ENCODE data around the gene NOXA1.

Gene NOXA1

DNA sequence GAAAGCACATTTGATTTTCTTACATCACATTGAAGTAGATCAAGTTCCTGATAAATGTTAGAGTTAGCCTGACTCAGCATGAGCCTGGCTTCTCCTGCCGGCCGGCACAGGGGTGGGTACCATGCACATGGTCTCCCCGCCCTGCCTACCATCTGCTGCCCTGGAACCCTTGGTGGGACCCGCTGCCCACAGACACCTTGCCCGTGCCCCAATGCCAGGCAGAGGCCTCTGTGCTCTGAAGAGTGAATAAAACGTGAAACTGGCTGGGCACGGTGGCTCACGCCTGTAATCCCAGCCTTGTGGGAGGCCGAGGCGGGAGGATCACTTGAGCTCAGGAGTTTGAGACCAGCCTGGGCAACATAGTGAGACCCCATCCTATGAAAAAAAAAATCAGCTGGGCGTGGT, 17.5 kb upstream of the NOXA1 start:
- no peak overlapping the region for H3K9ac ChIP-seq (ENCODE audit: low read depth, low read length, poor library complexity)
- H3K36me3 ChIP-seq (replicated peaks in 1 of 2; ENCODE audit: control insufficient read depth in 2 of 2, insufficient read depth in 2 of 2, low read length in 2 of 2) = peaks cover 0 to 3% of the 10 kb centered on the region in 2 donors
- DNase-seq (ENCODE audit: low spot score) = no peak
- H2AK5ac ChIP-seq (ENCODE audit: low read depth, low read length) = peak overlapping the region; percentile 74
- WGBS, 2 donors (ENCODE audit: extremely low coverage in 2 of 2, insufficient read length in 2 of 2, insufficient replicate concordance in 1 of 2) = no CpG with 5 or more reads among the region's 11 CpGs
- H2BK12ac ChIP-seq (ENCODE audit: low read length) = peak overlapping the region; percentile 63
- H3K14ac ChIP-seq (ENCODE audit: low read length) = no peak overlapping the region
- no peak overlapping the region for H4K8ac ChIP-seq (ENCODE audit: low read depth, low read length)
- H3K79me1 ChIP-seq (ENCODE audit: low read depth, low read length) = peaks cover 9% of the 10 kb centered on the region
- no peak overlapping the region for H2BK15ac ChIP-seq (ENCODE audit: low read length)
- no peak overlapping the region for H2BK5ac ChIP-seq (ENCODE audit: low read length)
- no peak overlapping the region for H2BK120ac ChIP-seq (ENCODE audit: low read depth, low read length)
- no peak overlapping the region for H2AFZ ChIP-seq (ENCODE audit: low read length)
- peaks cover 10 to 11% of the 10 kb centered on the region in 2 donors for H3K4me1 ChIP-seq (ENCODE audit: control insufficient read depth in 2 of 2, insufficient read depth in 1 of 2, low read depth in 1 of 2, low read length in 2 of 2)
- H3K4me2 ChIP-seq (ENCODE audit: insufficient read depth, low read length, poor library complexity, severe bottlenecking) = no peak overlapping the region
- no peak overlapping the region for H4K91ac ChIP-seq (ENCODE audit: low read depth, low read length, poor library complexity)
- H3K27ac ChIP-seq (replicated peaks; ENCODE audit: low read length) = no peak overlapping the region
- H3K18ac ChIP-seq (ENCODE audit: low read length) = peak overlapping the region; percentile 33
- peaks cover 0 to 5% (median 0%) of the 10 kb centered on the region in 3 experiments for H3K27me3 ChIP-seq (ENCODE audit: control insufficient read depth in 3 of 3, insufficient read depth in 3 of 3, low read depth in 1 of 3, low read length in 3 of 3)
- no peak overlapping the region for H3K4me3 ChIP-seq (ENCODE audit: low read length in 2 of 2)
- H3K23ac ChIP-seq (ENCODE audit: low read depth, low read length, poor library complexity) = peak overlapping the region; percentile 75
- peaks cover 0 to 2% of the 10 kb centered on the region in 2 donors for H3K9me3 ChIP-seq (replicated peaks in 1 of 2; ENCODE audit: control insufficient read depth in 2 of 2, insufficient read depth in 1 of 2, low read depth in 1 of 2, low read length in 2 of 2)
- no peak overlapping the region for H3K4ac ChIP-seq (ENCODE audit: low read length)

DNA sequence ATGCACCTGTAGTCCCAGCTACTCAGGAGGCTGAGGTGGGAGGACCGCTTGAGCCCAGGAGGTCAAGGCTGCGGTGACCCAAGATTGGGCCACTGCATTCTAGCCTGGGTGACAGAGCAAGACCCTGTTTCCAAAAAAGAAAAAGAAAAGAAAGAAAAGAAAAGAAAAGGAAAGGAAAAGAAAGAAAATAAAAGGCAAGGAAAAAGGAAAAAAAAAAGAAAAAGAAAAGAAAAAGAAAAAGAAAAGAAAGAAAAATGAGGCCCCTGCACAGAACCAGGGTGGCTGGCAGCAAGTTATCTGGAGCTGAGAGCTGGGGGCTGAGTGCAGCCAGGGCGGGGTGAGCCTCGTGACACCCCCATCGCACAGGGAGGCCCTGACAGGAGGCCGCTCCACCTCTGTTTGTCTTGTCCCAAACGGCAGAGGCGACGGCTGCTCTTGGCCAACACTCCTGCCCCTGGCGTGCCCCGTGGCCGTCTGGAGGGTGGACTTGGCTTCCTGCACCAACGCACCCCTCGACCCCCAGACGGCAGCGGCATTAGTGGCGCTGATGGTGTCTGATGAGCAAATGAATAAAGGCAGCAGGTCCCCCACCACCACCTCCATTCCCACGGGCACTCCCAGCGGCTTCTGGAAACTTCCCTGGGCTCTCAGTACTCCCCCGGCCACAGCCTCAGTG, 17.0 kb upstream of the NOXA1 start:
- Histone ChIP-seq H2BK15ac (ENCODE audit: low read length) (peak overlapping the region; percentile 92), H3K36me3 (replicated peaks in 1 of 2; ENCODE audit: control insufficient read depth in 2 of 2, insufficient read depth in 2 of 2, low read length in 2 of 2) (peaks cover 0 to 3% of the 10 kb centered on the region in 2 donors), H3K9me3 (replicated peaks in 1 of 2; ENCODE audit: control insufficient read depth in 2 of 2, insufficient read depth in 1 of 2, low read depth in 1 of 2, low read length in 2 of 2) (no peaks in the 10 kb centered on the region), H2AFZ (ENCODE audit: low read length) (peak overlapping the region; percentile 90), H3K4me1 (ENCODE audit: control insufficient read depth in 2 of 2, insufficient read depth in 1 of 2, low read depth in 1 of 2, low read length in 2 of 2) (peaks cover 10 to 11% of the 10 kb centered on the region in 2 donors), H2BK120ac (ENCODE audit: low read depth, low read length) (no peak overlapping the region), H2BK5ac (ENCODE audit: low read length) (no peak overlapping the region), H3K4ac (ENCODE audit: low read length) (peak overlapping the region; percentile 99), H3K4me3 (ENCODE audit: low read length in 2 of 2) (no peak overlapping the region), H4K91ac (ENCODE audit: low read depth, low read length, poor library complexity) (peak overlapping the region; percentile 98), H3K9ac (ENCODE audit: low read depth, low read length, poor library complexity) (no peak overlapping the region), H2BK12ac (ENCODE audit: low read length) (peak overlapping the region; percentile 90), H4K8ac (ENCODE audit: low read depth, low read length) (no peak overlapping the region), H3K4me2 (ENCODE audit: insufficient read depth, low read length, poor library complexity, severe bottlenecking) (peak overlapping the region; percentile 65), H3K79me1 (ENCODE audit: low read depth, low read length) (peaks cover 9% of the 10 kb centered on the region), H3K14ac (ENCODE audit: low read length) (peak overlapping the region; percentile 31), H3K27ac (replicated peaks; ENCODE audit: low read length) (no peak overlapping the region), H3K23ac (ENCODE audit: low read depth, low read length, poor library complexity) (peak overlapping the region; percentile 96), H3K18ac (ENCODE audit: low read length) (peak overlapping the region; percentile 97), H2AK5ac (ENCODE audit: low read depth, low read length) (peak overlapping the region; percentile 99), H3K27me3 (ENCODE audit: control insufficient read depth in 3 of 3, insufficient read depth in 3 of 3, low read depth in 1 of 3, low read length in 3 of 3) (peaks cover 0 to 5% (median 0%) of the 10 kb centered on the region in 3 experiments)
- no peak for DNase-seq (ENCODE audit: low spot score)
- no CpG with 5 or more reads among the region's 20 CpGs for WGBS, 2 donors (ENCODE audit: extremely low coverage in 2 of 2, insufficient read length in 2 of 2, insufficient replicate concordance in 1 of 2)

DNA sequence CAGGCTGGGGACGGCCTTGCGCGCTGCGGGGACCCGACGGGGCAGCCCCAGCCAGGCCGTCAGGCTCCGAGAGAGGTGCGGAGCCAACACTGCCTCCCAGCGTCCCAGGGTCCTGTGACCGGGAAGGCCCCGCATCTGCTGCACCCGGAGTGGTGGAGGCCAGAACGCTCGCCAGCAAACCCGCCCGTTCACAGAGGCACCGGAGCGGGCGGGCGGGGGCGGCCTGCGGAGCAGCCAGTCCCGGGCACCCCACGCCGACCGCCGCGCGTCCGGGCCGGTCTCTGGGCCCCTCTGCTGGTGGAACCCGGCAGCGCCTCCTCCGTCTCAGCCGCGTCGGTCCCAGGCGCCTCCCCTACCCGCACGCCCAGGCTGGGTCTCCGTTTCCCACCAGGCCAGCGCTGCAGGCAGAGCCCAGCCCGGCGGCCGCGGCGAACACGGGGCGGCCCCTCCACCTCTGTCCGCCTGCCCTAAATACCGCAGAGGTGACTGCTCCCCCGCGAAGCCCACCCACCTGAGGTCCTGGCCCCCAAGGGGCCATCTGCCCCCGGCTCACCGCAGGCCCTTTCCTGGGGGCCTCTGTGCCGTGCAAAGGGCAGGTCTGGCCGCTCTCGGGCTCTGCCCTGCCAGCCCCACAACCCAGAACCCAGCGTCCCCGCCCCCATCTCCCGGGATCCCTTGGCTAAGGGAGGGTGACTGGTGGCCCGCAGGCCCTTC, 16.2 kb upstream of the NOXA1 start:
- Histone ChIP-seq H3K14ac (ENCODE audit: low read length) (peak overlapping the region; percentile 97), H2AK5ac (ENCODE audit: low read depth, low read length) (peak overlapping the region; percentile 99), H4K8ac (ENCODE audit: low read depth, low read length) (peak overlapping the region; percentile 17), H3K4ac (ENCODE audit: low read length) (no peak overlapping the region), H3K79me1 (ENCODE audit: low read depth, low read length) (peaks cover 9% of the 10 kb centered on the region), H3K27ac (replicated peaks; ENCODE audit: low read length) (no peak overlapping the region), H2BK15ac (ENCODE audit: low read length) (peak overlapping the region; percentile 96), H3K4me2 (ENCODE audit: insufficient read depth, low read length, poor library complexity, severe bottlenecking) (peak overlapping the region; percentile 65), H2BK12ac (ENCODE audit: low read length) (peak overlapping the region; percentile 58), H3K9me3 (replicated peaks in 1 of 2; ENCODE audit: control insufficient read depth in 2 of 2, insufficient read depth in 1 of 2, low read depth in 1 of 2, low read length in 2 of 2) (no peaks in the 10 kb centered on the region), H3K4me3 (ENCODE audit: low read length in 2 of 2) (peak overlapping the region; percentile 28 to 64), H3K36me3 (replicated peaks in 1 of 2; ENCODE audit: control insufficient read depth in 2 of 2, insufficient read depth in 2 of 2, low read length in 2 of 2) (peaks cover 0 to 3% of the 10 kb centered on the region in 2 donors), H3K27me3 (ENCODE audit: control insufficient read depth in 3 of 3, insufficient read depth in 3 of 3, low read depth in 1 of 3, low read length in 3 of 3) (peaks cover 0 to 5% (median 0%) of the 10 kb centered on the region in 3 experiments), H3K4me1 (ENCODE audit: control insufficient read depth in 2 of 2, insufficient read depth in 1 of 2, low read depth in 1 of 2, low read length in 2 of 2) (peaks cover 10 to 15% of the 10 kb centered on the region in 2 donors), H4K91ac (ENCODE audit: low read depth, low read length, poor library complexity) (peak overlapping the region; percentile 85), H2AFZ (ENCODE audit: low read length) (peak overlapping the region; percentile 90), H3K18ac (ENCODE audit: low read length) (peak overlapping the region; percentile 97), H3K23ac (ENCODE audit: low read depth, low read length, poor library complexity) (peak overlapping the region; percentile 65), H2BK5ac (ENCODE audit: low read length) (peak overlapping the region; percentile 75), H3K9ac (ENCODE audit: low read depth, low read length, poor library complexity) (peak overlapping the region; percentile 44), H2BK120ac (ENCODE audit: low read depth, low read length) (peak overlapping the region; percentile 61)
- DNase-seq (ENCODE audit: low spot score) = peak; percentile 77
- no CpG with 5 or more reads among the region's 63 CpGs for WGBS, 2 donors (ENCODE audit: extremely low coverage in 2 of 2, insufficient read length in 2 of 2, insufficient replicate concordance in 1 of 2)
